CD4-positive, alpha-beta T cell treated with Interleukin-17A for 4 hours (primary cell): Measurements from ENCODE around the gene RNASEH2A.
A peak's percentile ranks its signal among the peaks of the same experiment; 100 is the strongest.

ENCODE experiments used
- DNase-seq: peaks from one replicate; pipeline ENCODE4 v3.0.0-alpha.2; 2020; ENCODE audit warnings: mixed read lengths

RNASEH2A gene

DNA sequence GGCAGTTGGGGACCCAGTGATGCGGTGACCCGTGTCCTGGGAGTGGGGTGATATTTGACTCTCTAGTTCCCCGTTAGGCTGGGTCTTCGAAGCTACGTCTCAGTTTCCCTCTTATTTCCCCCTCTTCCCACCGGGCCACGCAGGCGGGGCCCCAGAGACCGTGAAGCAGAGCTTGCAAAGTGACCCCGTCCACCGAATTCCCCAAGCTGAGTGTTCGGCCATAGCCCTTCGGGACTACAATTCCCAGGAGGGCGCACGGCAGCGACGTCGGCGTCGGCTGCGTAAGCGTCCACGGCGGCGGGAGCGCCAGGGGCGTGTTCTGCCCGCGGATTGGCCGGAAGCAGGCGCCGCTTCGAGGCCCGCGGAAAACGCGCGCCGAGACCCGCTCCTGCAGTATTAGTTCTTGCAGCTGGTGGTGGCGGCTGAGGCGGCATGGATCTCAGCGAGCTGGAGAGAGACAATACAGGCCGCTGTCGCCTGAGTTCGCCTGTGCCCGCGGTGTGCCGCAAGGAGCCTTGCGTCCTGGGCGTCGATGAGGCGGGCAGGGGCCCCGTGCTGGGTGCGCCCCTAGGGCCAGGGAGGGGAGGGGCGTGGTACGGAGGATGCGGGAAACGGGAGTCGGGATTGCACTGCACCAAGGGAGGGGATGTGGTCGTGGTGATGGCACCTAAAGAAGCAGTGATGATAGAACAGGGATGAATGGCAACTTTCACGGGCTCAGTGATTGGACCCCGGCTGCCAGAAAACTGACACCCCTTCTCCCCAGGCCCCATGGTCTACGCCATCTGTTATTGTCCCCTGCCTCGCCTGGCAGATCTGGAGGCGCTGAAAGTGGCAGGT is at the start of gene RNASEH2A:
Gene RNASEH2A (plus strand): TSS at position 343 of the 840 bp plus-strand sequence. CDS start 90 bp downstream, at position 433.
- peak; percentile 91 for DNase-seq

DNA sequence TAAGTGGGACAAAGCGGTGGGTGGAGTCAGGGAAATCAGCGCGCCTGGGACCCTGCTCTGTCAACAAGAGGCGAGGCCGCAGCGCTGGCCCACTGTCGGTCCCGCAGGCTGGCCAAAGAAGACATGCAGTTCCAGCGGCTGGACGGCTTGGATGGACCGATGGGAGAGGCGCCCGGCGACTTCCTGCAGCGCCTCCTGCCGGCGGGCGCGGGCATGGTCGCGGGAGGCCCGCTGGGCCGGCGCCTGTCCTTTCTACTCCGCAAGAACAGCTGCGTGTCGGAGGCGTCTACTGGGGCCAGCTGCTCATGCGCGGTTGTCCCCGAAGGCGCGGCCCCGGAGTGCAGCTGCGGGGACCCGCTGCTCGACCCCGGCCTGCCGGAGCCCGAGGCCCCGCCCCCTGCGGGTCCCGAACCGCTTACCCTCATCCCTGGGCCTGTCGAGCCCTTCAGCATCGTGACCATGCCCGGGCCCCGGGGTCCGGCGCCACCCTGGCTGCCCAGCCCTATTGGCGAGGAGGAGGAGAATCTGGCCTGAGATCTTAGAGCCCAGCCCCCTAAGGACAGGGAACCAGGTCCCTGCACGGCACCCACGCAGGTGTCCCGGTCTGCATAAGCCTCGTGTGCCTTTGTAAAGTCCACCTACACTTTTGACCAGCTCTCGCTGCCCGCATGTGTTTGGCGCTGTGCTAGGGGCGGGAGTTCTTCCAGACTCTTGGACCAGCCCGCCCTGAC is 48.7 kb upstream of the RNASEH2A start:
- DNase-seq = peak; percentile 71

DNA sequence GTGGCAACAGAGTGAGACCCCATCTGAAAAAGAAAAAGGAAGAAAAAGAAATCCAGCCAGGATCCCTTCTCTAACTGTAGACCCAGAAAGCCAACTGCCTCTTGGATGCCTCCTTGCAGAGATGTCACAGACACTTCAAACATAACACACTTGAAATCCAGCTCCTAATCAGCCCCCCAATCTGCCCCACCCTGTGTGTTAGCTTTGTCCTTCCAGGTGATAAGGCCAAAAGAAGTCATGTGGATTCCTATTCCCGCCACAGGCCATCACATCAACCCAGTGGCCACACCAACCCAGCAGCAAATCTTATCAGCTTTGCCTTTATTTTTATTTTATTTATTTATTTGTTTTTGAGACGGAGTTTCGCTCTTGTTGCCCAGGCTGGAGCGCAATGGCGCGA is 46.7 kb upstream of the RNASEH2A start:
- DNase-seq = no peak

DNA sequence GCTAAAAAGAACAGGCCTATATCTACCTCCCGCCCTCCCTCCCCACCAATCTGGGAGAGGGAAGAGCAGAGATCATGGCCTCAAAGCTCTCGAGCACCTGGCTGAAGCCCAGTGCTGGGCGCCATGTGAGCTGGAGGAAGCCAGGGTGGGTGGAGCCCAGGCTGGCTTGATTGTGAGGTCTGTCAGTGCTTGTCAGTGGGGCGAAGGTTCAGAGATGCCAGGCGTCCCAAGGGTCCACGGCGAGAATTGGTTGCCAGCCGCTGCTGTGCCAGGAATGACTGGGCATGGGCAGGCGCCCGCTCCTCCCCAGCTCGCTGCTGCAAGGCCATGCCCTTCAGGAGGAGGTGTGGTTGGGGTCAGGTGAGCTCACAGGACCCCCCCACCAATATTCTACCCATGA is 43.3 kb upstream of the RNASEH2A start:
- DNase-seq = no peak

DNA sequence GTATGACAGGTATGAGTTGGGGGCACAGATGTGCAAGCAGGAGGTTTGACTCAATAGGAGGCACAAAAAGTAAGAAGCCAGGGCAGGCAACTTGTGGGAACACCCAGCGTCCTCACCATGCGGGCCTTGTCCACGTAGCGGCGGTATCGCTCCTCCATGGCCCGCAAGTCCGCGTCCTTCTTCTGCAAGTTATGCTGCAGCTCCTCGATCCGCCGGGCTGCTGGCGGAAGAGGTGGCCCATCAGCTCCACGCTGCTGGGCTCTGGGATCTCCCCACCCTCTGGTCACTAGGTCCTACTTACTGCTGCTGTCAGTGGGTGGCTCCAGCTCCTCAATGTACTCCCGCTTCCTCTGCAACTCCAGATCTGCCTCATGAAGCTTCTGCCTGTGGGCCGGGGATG is 41.7 kb upstream of the RNASEH2A start:
- no peak for DNase-seq

DNA sequence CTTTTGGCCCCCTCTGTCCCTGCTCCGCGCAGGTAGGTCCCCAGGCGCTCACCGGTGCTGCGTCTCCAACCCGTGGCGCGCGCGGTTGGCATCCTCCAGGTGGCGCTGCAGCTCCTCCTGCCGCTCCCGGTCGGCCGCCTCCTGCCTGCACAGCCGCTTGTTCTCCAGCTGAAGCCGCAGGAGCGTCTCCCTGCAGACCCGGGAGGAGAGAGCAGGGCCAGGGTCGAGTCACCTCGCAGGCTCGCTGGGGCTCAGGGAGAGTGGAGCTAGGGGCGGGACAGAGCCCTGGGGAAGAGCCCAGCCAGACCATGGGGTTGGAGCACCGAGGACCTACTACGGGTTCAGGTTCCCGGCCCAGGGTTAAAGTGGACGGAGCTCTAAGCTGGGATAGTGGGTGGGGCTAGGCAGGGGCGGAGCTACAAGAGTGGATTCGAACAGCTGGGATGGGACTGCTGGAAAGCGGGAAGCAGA is 40.3 kb upstream of the RNASEH2A start:
- peak; percentile 81 for DNase-seq

DNA sequence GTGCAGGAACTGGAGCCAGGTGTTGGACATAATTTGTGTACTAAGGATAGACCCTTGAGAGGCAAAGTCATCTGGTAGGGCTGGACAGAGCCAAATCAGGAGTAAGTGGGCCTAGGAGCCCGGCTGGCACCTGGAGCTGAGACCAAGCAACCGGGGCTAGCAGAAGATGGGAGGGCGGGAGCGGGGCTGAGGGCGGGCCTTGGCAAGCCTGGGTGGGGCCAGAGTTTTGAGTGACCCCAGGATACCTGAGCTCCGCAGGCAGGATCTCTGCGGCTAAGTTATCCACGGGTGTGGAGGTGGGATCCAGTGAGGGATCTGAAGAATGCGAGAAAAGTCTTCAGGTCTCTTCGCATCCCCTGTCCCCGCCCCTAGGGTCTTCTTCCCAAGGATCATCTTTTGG is 39.2 kb upstream of the RNASEH2A start:
- DNase-seq = no peak

DNA sequence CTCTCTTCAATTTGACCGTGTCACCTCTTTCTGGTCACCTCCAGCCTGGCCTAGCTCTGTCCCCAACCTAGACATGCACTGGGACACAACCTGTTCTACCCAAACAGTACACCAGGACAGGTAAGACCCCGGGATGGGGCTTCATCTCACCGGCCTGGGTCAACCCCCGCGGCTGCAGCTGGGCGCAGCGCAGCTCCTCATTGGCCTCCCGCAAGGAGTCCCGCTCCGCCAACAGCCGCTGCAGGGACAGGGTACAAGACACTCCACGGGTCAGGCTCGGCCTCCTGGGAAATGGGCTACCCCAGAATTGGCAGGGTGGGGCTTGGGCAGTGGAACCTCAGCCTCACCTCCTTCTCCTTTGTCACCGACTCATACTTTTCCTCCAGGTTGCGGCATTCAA is 38.7 kb upstream of the RNASEH2A start:
- no peak for DNase-seq

DNA sequence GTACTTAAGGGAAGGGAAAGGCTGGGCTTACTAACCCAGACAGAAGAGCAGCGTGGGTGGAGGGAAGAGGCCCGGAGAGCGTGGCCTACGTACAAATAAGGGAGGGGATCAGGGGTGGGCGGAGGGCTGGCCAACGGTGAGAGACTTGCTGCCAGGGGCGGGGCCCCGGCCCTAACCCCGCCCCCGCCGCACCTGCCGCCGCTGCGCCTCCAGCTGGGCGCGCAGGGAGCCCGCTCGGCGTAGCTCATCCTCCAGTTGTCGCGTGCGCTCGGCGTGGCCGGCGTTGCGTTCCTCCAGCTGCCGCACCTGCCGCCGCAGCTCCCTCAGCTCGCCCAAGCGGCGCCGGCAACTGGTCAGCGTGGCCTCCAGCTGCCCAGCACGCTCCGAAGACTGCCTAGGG is 36.7 kb upstream of the RNASEH2A start:
- peak; percentile 75 for DNase-seq

DNA sequence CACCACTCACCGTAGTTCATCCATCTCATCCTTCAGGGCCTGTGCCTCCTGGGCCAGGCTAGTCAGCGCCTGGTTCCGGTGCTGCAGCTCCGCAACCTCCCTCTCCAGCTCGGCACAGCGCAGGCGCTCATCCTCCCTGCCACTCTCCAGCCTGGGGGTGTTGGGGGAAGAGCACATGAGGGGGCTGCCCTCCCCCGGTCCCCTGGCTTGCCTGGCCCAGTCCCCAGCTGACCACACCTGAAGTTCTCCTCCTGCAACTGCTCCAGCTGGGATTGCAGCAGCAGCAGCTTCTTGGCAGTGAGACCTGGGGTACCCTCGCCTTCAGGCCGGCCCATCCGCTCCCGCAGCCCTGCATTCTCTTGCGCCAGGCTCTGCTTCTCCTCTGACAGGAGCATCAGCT is 35.5 kb upstream of the RNASEH2A start:
- no peak for DNase-seq

DNA sequence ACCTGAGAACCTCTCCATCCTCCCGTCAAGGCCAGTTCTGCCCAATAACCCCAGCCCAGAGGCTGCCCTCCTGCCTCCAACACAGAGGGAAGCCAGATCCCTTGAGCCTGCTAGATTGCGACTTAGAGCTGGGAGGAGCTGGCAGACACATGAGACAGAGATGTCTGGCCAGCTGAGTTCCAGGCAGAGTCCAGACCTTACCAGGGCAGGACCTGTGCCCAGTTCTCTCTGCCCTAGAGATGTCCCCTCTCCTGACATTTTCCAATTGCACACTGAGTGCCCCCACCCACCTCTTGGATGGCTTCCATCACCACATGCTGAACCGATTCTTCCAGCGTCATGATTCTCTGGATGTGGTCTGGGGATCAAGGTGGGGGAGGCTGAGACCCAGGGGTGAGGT is 34.1 kb upstream of the RNASEH2A start:
- no peak for DNase-seq

DNA sequence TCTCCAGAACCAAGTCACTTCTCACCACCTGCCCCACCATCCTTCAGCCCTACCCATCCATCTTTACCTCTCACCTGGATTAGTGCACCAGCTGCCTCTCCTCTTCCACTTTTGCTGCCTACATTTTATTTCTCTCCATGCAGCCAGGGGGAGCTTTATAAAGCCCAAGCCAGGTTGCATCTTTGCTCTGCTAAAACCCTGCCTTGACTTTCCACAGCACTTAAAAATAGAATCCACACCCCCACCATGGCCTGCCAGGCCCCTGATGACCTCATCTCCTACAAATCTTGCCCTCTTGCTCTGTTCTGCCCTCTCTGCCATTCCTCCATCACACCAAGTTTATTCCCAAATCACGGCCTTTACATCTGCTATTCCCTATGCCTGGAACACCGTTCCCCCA is 32.8 kb upstream of the RNASEH2A start:
- DNase-seq = no peak

DNA sequence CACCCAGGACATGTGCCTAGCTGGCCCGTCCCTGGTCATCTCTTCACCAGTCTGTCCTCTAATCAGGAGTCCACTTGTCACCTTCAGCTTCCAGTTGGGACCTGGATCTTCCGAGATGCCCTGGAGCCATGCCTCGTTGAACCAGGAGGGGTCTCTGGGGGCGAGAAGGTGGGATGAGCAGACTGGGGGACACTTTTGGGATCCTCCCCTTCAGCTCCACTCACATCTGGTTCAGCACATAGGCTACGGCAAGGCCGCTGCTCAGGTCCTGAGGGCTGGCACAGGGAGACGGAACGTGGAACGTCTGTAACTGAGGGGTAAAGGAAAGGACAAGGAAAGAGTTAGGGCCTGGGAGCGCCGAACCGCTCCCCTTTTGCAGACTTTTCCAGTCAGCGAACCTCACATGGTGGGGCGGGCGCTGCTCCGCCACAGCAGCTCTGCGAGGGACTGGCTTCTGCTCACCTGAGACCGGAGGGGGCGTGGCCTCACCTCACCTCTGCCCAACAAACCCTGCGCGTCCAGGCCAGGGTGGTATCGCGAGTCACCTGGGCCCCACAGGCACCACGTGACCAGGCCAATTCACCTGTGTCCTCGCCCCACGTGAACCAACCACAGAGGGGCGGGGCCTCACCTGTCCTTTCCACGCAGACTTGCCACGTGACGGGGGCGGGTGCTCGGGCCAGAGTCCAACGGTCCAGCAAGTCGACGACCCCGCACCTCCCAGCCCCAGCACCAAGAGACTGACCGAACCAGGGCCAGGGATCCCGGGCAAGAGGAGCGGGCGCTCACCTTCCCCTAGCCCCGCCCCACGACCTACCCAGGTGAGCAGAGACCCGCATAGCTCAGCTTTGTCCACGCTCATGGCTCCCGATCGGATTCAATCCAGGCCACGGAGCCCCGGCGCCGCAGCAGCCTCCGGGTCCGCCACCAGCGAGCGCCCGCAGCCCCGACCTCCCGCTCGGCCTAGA is 31.5 kb upstream of the RNASEH2A start, which contains the start of gene HOOK2:
Gene HOOK2 (minus strand): TSS at position 965 of the 968 bp plus-strand sequence. CDS start 103 bp downstream, at position 862.
- peak; percentile 71 for DNase-seq

DNA sequence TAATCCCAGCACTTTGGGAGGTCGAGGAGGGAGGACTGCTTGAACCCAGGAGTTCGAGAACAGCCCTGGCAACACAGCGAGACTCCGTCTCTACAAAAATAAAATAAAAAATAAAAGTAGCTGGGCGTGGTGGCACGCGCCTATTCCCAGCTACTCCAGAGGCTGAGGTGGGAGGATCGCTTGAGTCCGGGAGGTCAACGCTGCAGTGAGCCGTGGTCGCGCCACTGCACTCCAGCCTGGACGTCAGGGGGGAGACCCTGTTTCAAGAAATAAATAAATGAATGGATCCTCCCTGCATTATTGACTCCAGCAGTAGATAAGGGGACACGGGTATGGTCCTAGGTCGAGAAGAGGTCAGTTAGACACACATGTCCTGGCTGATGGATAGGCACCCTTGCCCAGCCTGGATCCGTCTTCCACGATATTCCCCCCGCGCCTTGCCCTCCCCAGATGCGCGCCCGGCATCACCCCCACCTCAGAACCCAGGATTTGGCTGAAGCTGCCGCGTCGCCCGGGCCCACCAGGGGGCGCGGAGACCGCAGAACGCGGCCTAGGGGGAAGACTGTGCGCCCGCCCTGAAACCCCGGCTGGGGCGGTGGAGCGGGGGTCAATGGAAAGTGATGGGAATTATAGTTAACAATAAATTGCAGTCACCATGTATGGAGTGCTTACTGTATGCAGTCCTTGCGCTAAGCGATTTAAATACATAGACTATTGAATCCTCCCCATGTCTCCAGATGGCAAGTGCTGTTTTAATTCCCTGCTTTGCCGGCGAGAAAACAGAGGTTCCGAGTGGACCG is 29.0 kb upstream of the RNASEH2A start:
- peak; percentile 87 for DNase-seq

DNA sequence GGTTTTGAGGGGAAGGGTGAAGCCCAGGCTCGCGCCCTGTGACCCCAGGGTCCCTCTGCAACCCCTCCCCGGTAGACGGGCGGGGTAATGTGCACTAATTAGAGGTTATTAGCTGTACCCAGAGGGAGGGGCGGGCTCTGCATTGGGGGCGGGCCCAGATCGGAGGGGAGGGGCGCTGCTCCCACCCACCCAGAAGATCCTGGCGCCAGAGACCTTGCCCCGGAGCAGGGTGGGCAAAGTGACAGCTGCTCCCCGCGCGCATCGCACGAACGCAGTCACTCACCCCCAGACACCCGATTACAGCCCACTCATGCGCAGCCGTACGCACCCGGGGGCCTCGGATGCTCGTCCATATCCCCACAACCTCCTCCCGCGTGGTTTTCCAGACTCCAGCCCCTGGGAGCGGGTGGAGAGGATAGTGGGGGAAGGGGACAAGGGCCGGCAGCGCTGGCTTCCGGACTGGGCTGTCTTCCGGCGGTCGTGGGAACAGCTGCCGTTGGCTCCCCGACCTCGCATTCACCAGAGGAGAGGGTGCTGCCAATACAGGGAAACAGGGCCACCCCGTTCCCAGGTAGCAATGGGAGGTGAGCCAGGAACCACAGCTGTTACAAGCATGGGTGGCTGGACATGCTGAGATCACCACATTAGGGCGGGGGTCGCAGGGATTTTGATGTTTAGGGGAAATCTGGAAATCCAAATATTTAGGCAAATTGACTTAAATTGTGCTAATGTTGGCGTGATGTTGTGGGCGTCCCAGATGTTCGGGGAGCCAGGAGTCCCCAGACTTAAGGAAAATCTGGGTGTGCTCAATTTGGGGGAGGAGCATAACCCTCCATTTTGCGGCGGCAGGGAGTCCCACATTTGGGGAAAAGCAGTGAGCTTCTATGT is 28.1 kb upstream of the RNASEH2A start:
- DNase-seq = peak; percentile 63

DNA sequence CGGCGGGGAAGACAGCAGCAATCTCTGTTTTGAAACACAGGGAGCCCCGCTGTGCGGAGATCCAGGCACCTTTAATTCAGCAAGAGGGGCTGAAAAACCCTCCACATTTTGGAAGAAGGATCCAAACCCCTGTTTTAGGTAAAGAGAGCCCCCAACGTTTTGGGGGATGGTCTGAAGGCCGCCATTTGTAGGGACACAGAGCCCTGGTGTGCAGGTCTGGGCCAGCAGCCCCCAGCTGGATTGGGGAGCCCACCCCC is 27.6 kb upstream of the RNASEH2A start:
- no peak for DNase-seq

DNA sequence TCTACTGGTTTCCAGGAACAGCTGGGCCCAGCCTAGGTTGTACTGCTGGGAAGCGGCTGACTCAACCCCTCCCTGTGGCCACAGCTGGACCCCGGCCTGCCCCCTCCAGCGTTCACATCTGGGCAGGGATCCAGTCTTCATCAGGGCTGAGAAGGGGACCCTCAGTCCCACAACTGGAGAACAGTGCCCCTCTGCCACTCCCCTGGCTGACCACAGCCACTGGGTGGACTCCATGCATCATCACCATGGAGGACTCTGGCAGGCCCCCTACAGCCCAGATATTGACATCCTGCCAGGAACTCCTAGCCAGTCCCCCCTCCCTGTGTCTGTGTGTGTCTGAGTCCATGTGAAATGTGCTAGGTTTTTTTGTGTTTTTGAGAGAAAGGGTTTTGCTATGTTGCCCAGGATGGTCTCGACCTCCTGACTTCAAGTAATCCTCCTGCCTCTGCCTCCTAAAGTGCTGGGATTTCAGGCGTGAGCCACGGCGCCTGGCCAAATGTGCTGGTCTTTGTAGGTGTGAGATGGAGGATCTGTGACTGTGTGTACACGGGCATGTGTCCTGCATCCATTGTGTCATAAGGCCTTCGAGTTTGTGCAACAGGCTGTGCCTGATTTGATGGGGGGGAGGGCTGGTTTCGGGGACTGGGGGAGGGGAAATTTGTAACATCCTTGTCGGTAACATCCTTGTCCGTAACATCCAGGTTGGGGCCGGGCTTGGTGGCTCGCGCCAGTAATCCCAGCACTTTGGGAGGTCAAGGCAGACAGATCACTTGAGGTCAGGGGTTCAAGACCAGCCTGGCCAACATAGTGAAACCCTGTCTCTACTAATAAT is 27.0 kb upstream of the RNASEH2A start:
- no peak for DNase-seq

DNA sequence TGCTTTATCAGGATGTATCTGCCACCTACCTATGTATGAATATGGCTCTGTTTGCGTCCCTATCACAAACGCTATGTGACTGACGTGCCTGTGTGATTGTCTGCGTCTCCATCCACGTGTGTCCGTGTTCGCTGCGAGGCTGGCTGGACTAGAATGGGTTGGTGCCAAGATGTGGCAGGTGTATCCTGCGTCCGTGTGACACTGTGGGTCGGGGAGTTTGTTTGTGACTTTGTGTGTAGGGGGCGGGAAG is 24.3 kb upstream of the RNASEH2A start:
- no peak for DNase-seq

DNA sequence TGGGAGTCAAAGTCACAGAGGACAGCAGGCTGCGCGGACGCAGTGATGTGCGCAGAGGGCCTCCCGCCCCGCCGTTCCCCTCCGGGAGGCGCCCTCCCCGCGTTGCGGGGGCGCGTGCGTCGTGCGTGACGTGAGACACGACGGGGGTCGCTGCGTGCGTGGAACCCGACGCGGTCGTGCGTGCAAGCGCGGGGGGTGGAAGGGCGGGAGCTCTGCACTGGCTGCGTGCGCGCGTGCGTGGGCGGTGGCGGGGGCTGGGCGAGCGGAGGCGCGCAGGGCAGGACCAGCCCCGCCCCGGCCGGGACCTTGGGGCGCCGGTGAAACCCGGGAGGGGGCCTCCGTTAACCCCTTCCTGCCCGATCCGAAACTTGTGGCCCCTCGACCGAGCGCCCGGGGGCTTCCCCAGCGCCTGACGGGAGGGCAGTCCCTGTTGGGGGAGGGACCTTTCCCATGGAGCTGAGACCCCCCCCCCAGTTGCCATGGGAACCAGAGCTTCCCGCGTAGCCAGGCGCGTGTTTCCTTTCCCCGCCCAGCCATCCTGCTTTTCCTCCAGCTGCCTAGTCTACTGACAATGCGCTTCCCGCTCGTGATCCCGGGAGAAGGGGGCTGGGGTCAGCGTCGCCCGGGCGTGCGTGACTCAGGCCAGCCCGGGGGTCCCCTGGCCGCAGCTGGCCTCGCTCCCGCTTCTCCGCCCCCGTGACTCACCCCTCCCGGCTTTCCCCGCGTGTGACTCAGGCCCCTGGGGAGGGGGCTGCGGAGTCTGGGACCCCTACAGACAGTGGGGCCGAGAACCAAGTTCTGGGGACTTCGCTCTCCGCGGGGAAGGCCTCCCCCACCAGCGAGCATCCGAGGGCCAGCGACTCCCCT is 23.7 kb upstream of the RNASEH2A start:
- DNase-seq = peak; percentile 96
